Liver (tissue), 9 donors: ENCODE data around the gene KIF9. TPM values are rescaled to one million over a fixed set of nuclear protein-coding genes. Genes with fewer than 3 reads are reported as not detected.

Experiments used
- DNase-seq: peaks from one replicate; pipeline ENCODE4 v3.0.0-alpha.2; 2017; ENCODE audit warnings: low spot score
- H3K27ac ChIP-seq, 2 donors: one replicate each; pipeline ENCODE4 v1.7.0; 2013; ENCODE audit warnings: inconsistent platforms in 2 of 2, low read length in 2 of 2, control low read depth in 1 of 2, low read depth in 1 of 2, mild to moderate bottlenecking in 1 of 2
- H3K27me3 ChIP-seq, 4 donors: one replicate each; pipeline versions ENCODE4 v1.6.1 to v1.7.0; 2013; ENCODE audit warnings: low read length in 3 of 4, inconsistent platforms in 1 of 4, mild to moderate bottlenecking in 1 of 4, moderate library complexity in 1 of 4; ENCODE audit not compliant: control insufficient read depth in 4 of 4, insufficient read depth in 4 of 4
- H3K36me3 ChIP-seq, 4 donors: one replicate each; pipeline versions ENCODE4 v1.6.1 to v1.7.0; 2013; ENCODE audit warnings: low read length in 3 of 4, mild to moderate bottlenecking in 3 of 4, low read depth in 1 of 4, moderate library complexity in 1 of 4; ENCODE audit not compliant: control insufficient read depth in 4 of 4, insufficient read depth in 3 of 4
- H3K4me1 ChIP-seq, 4 donors: one replicate each; pipeline versions ENCODE4 v1.6.1 to v1.7.0; 2013; ENCODE audit warnings: low read length in 3 of 4, mild to moderate bottlenecking in 3 of 4, moderate library complexity in 1 of 4; ENCODE audit not compliant: control insufficient read depth in 4 of 4, insufficient read depth in 4 of 4
- H3K4me3 ChIP-seq, 3 donors: one replicate each; pipeline versions ENCODE4 v1.6.1 to v1.7.0; 2013; ENCODE audit warnings: low read length in 3 of 3, control low read depth in 1 of 3, low read depth in 1 of 3, mild to moderate bottlenecking in 1 of 3
- H3K9ac ChIP-seq, 2 donors: one replicate each; pipeline ENCODE4 v1.7.0; 2013; ENCODE audit warnings: low read length in 2 of 2, mild to moderate bottlenecking in 2 of 2, moderate library complexity in 2 of 2, control low read depth in 1 of 2, low read depth in 1 of 2
- H3K9me3 ChIP-seq, 4 donors: one replicate each; pipeline versions ENCODE4 v1.6.1 to v1.7.0; 2013; ENCODE audit warnings: low read length in 3 of 4; ENCODE audit not compliant: control insufficient read depth in 4 of 4
- EGR1 ChIP-seq, 2 donors: IDR thresholded peaks; 2 replicates each; pipeline ENCODE4 v1.6.1; 2016 to 2018; ENCODE audit warnings: antibody characterized with exemption in 2 of 2, low read depth in 2 of 2
- FOXA1 ChIP-seq: IDR thresholded peaks from 2 replicates; pipeline ENCODE4 v1.6.1; 2016; ENCODE audit warnings: antibody characterized with exemption
- FOXA2 ChIP-seq: IDR thresholded peaks from 2 replicates; pipeline ENCODE4 v1.6.1; 2016; ENCODE audit warnings: antibody characterized with exemption
- GABPA ChIP-seq, 2 donors: IDR thresholded peaks in 1 of 2; conservative IDR thresholded peaks in 1 of 2; 2 replicates each; pipeline ENCODE4 v1.6.1; 2016; ENCODE audit warnings: antibody characterized with exemption in 2 of 2, mild to moderate bottlenecking in 1 of 2, moderate library complexity in 1 of 2
- HNF4A ChIP-seq, 2 donors: conservative IDR thresholded peaks; 2 replicates each; pipeline ENCODE4 v1.6.1; 2016; ENCODE audit warnings: antibody characterized with exemption in 2 of 2, mild to moderate bottlenecking in 2 of 2
- HNF4G ChIP-seq: IDR thresholded peaks from 2 replicates; pipeline ENCODE4 v1.6.1; 2016; ENCODE audit warnings: antibody characterized with exemption
- JUND ChIP-seq, 2 donors: IDR thresholded peaks; 2 replicates each; pipeline ENCODE4 v1.6.1; 2016; ENCODE audit warnings: antibody characterized with exemption in 2 of 2
- NR2F2 ChIP-seq: IDR thresholded peaks from 2 replicates; pipeline ENCODE4 v1.6.1; 2016; ENCODE audit warnings: antibody characterized with exemption
- RAD21 ChIP-seq, 2 donors: IDR thresholded peaks; 2 replicates each; pipeline ENCODE4 v1.6.1; 2016; ENCODE audit warnings: antibody characterized with exemption in 2 of 2, mild to moderate bottlenecking in 2 of 2
- RXRA ChIP-seq, 2 donors: IDR thresholded peaks; 2 replicates each; pipeline ENCODE4 v1.6.1; 2017 to 2018; ENCODE audit warnings: antibody characterized with exemption in 2 of 2, mild to moderate bottlenecking in 1 of 2
- SP1 ChIP-seq: IDR thresholded peaks from 2 replicates; pipeline ENCODE4 v1.6.1; 2018; ENCODE audit warnings: antibody characterized with exemption, mild to moderate bottlenecking
- TAF1 ChIP-seq: conservative IDR thresholded peaks from 2 replicates; pipeline ENCODE4 v1.6.1; 2016; ENCODE audit warnings: antibody characterized with exemption, mild to moderate bottlenecking
- YY1 ChIP-seq: IDR thresholded peaks from 2 replicates; pipeline ENCODE4 v1.6.1; 2016; ENCODE audit warnings: antibody characterized with exemption, mild to moderate bottlenecking
- WGBS: extraction: QIAGEN DNeasy Blood & Tissue Kit; methylation state at CpG from one replicate; pipeline ENCODE4 v1.1.7; 2013; 5-methylcytosine and 5-hydroxymethylcytosine counted together
- polyA plus RNA-seq, 2 donors: library from polyadenylated mRNA; stranded (reverse) in 1 of 2; unstranded in 1 of 2; fragments of 200-250 nt in 1 of 2; fragments of >200 nt in 1 of 2; fragmentation: Nextera tagmentation in 1 of 2; extraction: Ambion mirVana in 1 of 2; gene quantifications; one replicate each; pipeline versions ENCODE4 v1.2.1 to v1.2.3, GENCODE V29; 2013 to 2015
- total RNA-seq, 2 donors: library from RNA; depleted of rRNA; stranded (reverse); fragments of >200 nt; gene quantifications; one replicate each; pipeline ENCODE4 v1.2.3, GENCODE V29; 2014
- TF ChIP-seq, protein P1 (sequence below): fragments of 150-350 bp; IDR thresholded peaks from 2 replicates; pipeline ENCODE4 v1.5.1; 2017; ENCODE audit warnings: improper control_type of control experiment, low read depth, low read length; ENCODE audit not compliant: missing input control
- TF ChIP-seq, protein P2 (sequence below): IDR thresholded peaks from 2 replicates; pipeline ENCODE4 v1.6.1; 2016; ENCODE audit warnings: antibody characterized with exemption, mild to moderate bottlenecking
- TF ChIP-seq, protein P3 (sequence below): IDR thresholded peaks from 2 replicates; pipeline ENCODE4 v1.6.1; 2016; ENCODE audit warnings: antibody characterized with exemption
- TF ChIP-seq, protein P4 (sequence below): IDR thresholded peaks from 2 replicates; pipeline ENCODE4 v1.6.1; 2016; ENCODE audit warnings: antibody characterized with exemption
- TF ChIP-seq, protein P5 (sequence below): IDR thresholded peaks from 2 replicates; pipeline ENCODE4 v1.6.1; 2016; ENCODE audit warnings: antibody characterized with exemption
- donor health status: healthy.
- donor health status: healthy.
- donor health status: healthy.
- donor health status: healthy.
- donor health status: healthy.

Gene KIF9
- total and polyA plus RNA-seq, 4 donors: 2.3 to 4.5 (median 3.1) TPM

DNA sequence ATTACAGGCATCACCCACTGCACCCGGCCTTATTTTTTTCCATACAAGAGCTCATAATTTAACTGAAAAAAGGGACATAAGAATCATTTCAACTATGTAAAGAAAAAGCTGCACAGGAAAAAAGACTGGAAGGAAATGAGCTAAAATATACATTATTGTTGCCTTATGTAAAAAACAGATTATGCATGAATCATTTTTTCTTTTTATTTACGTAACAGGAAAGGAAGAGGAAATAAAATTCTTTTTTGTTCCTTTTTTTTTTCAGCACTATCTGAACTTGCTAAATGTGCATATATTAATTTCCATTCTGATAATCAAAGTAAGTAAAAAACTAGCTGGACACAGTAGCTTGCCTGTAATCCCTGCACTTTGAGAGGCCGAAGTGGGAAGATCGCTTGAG is 12.1 kb downstream of the KIF9 start:
- H3K27ac ChIP-seq: no peak overlapping the region
- H3K4me3 ChIP-seq: no peak overlapping the region
- no peaks in the 10 kb centered on the region for H3K9me3 ChIP-seq
- no peak for DNase-seq
- no peaks in the 10 kb centered on the region for H3K36me3 ChIP-seq
- TF ChIP-seq JUND (IDR thresholded peaks at IDR 0.05): no peak
- TF ChIP-seq RAD21 (IDR thresholded peaks at IDR 0.05): no peak
- no peak for TF ChIP-seq GABPA (IDR thresholded peaks at IDR 0.05 in 1 of 2, conservative IDR thresholded peaks at IDR 0.05 in 1 of 2)
- TF ChIP-seq EGR1 (IDR thresholded peaks at IDR 0.05; ENCODE audit: low read depth in 2 of 2): no peak
- TF ChIP-seq, protein P1, sequence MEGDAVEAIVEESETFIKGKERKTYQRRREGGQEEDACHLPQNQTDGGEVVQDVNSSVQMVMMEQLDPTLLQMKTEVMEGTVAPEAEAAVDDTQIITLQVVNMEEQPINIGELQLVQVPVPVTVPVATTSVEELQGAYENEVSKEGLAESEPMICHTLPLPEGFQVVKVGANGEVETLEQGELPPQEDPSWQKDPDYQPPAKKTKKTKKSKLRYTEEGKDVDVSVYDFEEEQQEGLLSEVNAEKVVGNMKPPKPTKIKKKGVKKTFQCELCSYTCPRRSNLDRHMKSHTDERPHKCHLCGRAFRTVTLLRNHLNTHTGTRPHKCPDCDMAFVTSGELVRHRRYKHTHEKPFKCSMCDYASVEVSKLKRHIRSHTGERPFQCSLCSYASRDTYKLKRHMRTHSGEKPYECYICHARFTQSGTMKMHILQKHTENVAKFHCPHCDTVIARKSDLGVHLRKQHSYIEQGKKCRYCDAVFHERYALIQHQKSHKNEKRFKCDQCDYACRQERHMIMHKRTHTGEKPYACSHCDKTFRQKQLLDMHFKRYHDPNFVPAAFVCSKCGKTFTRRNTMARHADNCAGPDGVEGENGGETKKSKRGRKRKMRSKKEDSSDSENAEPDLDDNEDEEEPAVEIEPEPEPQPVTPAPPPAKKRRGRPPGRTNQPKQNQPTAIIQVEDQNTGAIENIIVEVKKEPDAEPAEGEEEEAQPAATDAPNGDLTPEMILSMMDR: no peak
- TF ChIP-seq, protein P2, sequence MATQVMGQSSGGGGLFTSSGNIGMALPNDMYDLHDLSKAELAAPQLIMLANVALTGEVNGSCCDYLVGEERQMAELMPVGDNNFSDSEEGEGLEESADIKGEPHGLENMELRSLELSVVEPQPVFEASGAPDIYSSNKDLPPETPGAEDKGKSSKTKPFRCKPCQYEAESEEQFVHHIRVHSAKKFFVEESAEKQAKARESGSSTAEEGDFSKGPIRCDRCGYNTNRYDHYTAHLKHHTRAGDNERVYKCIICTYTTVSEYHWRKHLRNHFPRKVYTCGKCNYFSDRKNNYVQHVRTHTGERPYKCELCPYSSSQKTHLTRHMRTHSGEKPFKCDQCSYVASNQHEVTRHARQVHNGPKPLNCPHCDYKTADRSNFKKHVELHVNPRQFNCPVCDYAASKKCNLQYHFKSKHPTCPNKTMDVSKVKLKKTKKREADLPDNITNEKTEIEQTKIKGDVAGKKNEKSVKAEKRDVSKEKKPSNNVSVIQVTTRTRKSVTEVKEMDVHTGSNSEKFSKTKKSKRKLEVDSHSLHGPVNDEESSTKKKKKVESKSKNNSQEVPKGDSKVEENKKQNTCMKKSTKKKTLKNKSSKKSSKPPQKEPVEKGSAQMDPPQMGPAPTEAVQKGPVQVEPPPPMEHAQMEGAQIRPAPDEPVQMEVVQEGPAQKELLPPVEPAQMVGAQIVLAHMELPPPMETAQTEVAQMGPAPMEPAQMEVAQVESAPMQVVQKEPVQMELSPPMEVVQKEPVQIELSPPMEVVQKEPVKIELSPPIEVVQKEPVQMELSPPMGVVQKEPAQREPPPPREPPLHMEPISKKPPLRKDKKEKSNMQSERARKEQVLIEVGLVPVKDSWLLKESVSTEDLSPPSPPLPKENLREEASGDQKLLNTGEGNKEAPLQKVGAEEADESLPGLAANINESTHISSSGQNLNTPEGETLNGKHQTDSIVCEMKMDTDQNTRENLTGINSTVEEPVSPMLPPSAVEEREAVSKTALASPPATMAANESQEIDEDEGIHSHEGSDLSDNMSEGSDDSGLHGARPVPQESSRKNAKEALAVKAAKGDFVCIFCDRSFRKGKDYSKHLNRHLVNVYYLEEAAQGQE: no peak
- TF ChIP-seq RXRA (IDR thresholded peaks at IDR 0.05): no peak
- TF ChIP-seq, protein P3, sequence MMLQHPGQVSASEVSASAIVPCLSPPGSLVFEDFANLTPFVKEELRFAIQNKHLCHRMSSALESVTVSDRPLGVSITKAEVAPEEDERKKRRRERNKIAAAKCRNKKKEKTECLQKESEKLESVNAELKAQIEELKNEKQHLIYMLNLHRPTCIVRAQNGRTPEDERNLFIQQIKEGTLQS: no peak
- TF ChIP-seq, protein P4, sequence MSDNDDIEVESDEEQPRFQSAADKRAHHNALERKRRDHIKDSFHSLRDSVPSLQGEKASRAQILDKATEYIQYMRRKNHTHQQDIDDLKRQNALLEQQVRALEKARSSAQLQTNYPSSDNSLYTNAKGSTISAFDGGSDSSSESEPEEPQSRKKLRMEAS: no peak
- TF ChIP-seq SP1: no peak
- TF ChIP-seq FOXA2: no peak
- no peak for TF ChIP-seq YY1
- TF ChIP-seq, protein P5, sequence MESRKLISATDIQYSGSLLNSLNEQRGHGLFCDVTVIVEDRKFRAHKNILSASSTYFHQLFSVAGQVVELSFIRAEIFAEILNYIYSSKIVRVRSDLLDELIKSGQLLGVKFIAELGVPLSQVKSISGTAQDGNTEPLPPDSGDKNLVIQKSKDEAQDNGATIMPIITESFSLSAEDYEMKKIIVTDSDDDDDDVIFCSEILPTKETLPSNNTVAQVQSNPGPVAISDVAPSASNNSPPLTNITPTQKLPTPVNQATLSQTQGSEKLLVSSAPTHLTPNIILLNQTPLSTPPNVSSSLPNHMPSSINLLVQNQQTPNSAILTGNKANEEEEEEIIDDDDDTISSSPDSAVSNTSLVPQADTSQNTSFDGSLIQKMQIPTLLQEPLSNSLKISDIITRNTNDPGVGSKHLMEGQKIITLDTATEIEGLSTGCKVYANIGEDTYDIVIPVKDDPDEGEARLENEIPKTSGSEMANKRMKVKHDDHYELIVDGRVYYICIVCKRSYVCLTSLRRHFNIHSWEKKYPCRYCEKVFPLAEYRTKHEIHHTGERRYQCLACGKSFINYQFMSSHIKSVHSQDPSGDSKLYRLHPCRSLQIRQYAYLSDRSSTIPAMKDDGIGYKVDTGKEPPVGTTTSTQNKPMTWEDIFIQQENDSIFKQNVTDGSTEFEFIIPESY: no peak
- TF ChIP-seq HNF4A (conservative IDR thresholded peaks at IDR 0.05): no peak
- no peak for TF ChIP-seq NR2F2
- WGBS: 93% methylated on average over 4 of the region's 4 CpGs
- H3K4me1 ChIP-seq: no peaks in the 10 kb centered on the region
- no peak overlapping the region for H3K9ac ChIP-seq
- no peaks in the 10 kb centered on the region for H3K27me3 ChIP-seq

DNA sequence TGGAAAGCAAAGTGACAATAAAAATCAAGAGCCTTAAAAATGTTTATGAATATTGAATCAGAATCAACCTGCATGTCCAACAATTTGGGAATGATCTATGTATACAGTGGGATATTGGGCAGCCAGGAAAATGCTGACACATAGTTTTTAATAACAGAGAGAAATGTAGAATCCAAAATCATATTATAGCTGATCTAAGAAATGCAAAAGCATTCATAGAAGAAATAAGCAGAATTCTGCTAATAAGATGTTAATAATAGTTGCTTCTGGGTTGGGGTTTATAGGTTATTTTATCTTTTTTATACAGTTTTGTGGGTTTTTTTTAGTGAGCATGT is 15.1 kb downstream of the KIF9 start:
- no peaks in the 10 kb centered on the region for H3K27me3 ChIP-seq
- no peak overlapping the region for H3K9ac ChIP-seq
- no peak overlapping the region for H3K4me3 ChIP-seq
- H3K4me1 ChIP-seq: no peaks in the 10 kb centered on the region
- no peaks in the 10 kb centered on the region for H3K36me3 ChIP-seq
- no peak overlapping the region for H3K27ac ChIP-seq
- no peaks in the 10 kb centered on the region for H3K9me3 ChIP-seq
- no peak for DNase-seq
- no peak for TF ChIP-seq RXRA (IDR thresholded peaks at IDR 0.05)
- no peak for TF ChIP-seq NR2F2
- TF ChIP-seq HNF4A (conservative IDR thresholded peaks at IDR 0.05): no peak
- TF ChIP-seq, protein P1: no peak
- TF ChIP-seq SP1: no peak
- no peak for TF ChIP-seq RAD21 (IDR thresholded peaks at IDR 0.05)
- TF ChIP-seq, protein P4: no peak
- no peak for TF ChIP-seq JUND (IDR thresholded peaks at IDR 0.05)
- TF ChIP-seq, protein P5: no peak
- TF ChIP-seq, protein P3: no peak
- TF ChIP-seq TAF1: no peak
- TF ChIP-seq HNF4G: no peak
- TF ChIP-seq FOXA2: no peak
- TF ChIP-seq GABPA (IDR thresholded peaks at IDR 0.05 in 1 of 2, conservative IDR thresholded peaks at IDR 0.05 in 1 of 2): no peak
- TF ChIP-seq FOXA1: no peak
- no peak for TF ChIP-seq YY1
